ELF-1 (cell line): Measurements from ENCODE around the gene RTL9.
"Not testable (repeated sequence)": the region's sequence is repeated elsewhere in the genome, so short reads cannot be mapped to it uniquely, and the experiment has no call there.

ENCODE experiments used
- DNase-seq: peaks from one replicate; pipeline ENCODE4 v3.0.0-alpha.2; 2016; ENCODE audit warnings: low read depth, low spot score

The RTL9 gene

GRCh38 chrX:110404376-110404775, 45.7 kb downstream of the RTL9 start:
- DNase-seq, result no peak

- DNase-seq, result not testable (repeated sequence)
Observed at GRCh38 chrX:110406250-110406649, 47.6 kb downstream of the RTL9 start.

- no peak for DNase-seq
Observed at GRCh38 chrX:110406822-110407221, 48.2 kb downstream of the RTL9 start.

GRCh38 chrX:110407910-110408545, 49.4 kb downstream of the RTL9 start:
- peak; percentile 64 for DNase-seq
